Upper lobe of right lung (tissue), 1 donor: ENCODE data around the gene VAPB. TPM values are rescaled to one million over a fixed set of nuclear protein-coding genes. Genes with fewer than 3 reads are reported as not detected.

Experiments
- ATAC-seq: fragments of 200-7000 bp; cut with Tn5 transposase; one replicate; pipeline ENCODE4 v1.9.1; 2020; ENCODE audit warnings: mild to moderate bottlenecking, moderate library complexity
- DNase-seq: peaks from one replicate; pipeline ENCODE4 v3.0.0-alpha.2; 2020
- H3K27ac ChIP-seq: fragments of 200-600 bp; one replicate; pipeline ENCODE4 v1.8.0; 2022
- H3K27me3 ChIP-seq: fragments of 200-600 bp; one replicate; pipeline ENCODE4 v1.8.0; 2022; ENCODE audit warnings: mild to moderate bottlenecking
- H3K36me3 ChIP-seq: fragments of 200-600 bp; one replicate; pipeline ENCODE4 v1.8.0; 2022
- H3K4me1 ChIP-seq: fragments of 200-600 bp; one replicate; pipeline ENCODE4 v1.8.0; 2022
- H3K4me3 ChIP-seq: fragments of 200-600 bp; one replicate; pipeline ENCODE4 v1.8.0; 2022; ENCODE audit warnings: mild to moderate bottlenecking
- H3K9me3 ChIP-seq: fragments of 200-600 bp; one replicate; pipeline ENCODE4 v1.8.0; 2022
- intact Hi-C: fragments of 100-400 bp; cut with DNase I; formaldehyde crosslinking; loops from one replicate; pipeline ENCODE4 v1.11.0; 2022
- total RNA-seq: library from RNA; stranded (reverse); fragmentation: NEBNext Ultra II Directional; extraction: Animal tissue kit (Norgen Biotek cat#: 25700); gene quantifications from one replicate; pipeline ENCODE4 v1.2.1, GENCODE V29; 2021
- TF ChIP-seq, protein P1 (sequence below): fragments of 200-600 bp; IDR thresholded peaks from one replicate; pipeline ENCODE4 v1.8.0; 2022; ENCODE audit warnings: antibody characterized with exemption
- donor health status: DM: no; HTN: yes; CAD: no; lungs with severe emphysema.

Gene VAPB
- total RNA-seq, 1 donor from 2014 or later: 47.8 TPM

DNA sequence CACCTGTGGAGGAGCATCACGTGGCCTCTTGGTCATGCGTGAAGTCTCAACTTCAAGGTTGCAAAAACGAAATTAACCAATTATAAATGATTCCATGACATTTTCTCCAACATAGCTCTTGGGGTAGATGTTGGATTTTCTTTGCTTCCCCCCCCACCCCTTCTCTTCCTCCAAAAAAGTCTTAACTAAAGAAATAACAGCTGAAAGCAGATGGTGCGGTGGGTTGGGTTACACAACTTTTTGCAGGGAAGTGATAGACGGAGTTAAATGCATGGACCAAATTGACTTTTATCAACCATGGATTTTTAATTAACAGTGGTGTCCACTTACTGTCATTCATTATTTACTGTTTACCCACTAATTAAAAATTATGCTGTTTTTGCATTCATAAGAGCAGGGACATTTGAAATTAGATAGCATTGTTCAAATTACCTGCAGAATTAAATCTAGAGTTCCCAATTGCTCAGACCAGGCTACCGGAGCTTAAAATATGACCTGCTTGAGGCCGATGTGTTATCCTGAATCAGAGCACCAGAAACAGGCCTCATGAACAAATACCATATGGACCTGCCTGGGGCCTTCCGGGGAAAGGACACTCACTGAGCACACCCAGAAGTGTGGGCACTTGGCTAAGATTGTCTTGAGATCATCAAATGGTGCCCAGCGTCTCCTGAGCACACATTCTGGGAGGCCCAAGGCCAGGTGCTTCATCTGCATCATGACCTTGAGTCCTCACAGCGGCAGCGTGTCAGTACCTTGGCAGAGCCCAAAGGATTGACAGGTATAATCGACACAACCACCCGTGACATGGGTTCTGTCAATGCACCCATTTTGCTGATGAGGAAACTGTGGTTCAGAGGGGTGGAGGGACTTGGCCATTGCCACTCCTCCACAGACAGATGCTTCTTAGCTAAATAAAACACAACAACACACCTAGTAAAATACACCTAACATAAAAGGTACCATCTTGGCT, 84.7 kb downstream of the VAPB start:
- no peak for DNase-seq
- TF ChIP-seq, protein P1, sequence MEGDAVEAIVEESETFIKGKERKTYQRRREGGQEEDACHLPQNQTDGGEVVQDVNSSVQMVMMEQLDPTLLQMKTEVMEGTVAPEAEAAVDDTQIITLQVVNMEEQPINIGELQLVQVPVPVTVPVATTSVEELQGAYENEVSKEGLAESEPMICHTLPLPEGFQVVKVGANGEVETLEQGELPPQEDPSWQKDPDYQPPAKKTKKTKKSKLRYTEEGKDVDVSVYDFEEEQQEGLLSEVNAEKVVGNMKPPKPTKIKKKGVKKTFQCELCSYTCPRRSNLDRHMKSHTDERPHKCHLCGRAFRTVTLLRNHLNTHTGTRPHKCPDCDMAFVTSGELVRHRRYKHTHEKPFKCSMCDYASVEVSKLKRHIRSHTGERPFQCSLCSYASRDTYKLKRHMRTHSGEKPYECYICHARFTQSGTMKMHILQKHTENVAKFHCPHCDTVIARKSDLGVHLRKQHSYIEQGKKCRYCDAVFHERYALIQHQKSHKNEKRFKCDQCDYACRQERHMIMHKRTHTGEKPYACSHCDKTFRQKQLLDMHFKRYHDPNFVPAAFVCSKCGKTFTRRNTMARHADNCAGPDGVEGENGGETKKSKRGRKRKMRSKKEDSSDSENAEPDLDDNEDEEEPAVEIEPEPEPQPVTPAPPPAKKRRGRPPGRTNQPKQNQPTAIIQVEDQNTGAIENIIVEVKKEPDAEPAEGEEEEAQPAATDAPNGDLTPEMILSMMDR: no peak
- H3K27ac ChIP-seq: no peak overlapping the region
- ATAC-seq: no peak
- H3K27me3 ChIP-seq: no peaks in the 10 kb centered on the region
- no peaks in the 10 kb centered on the region for H3K36me3 ChIP-seq
- intact Hi-C loops: no loop called here
- no peak overlapping the region for H3K4me3 ChIP-seq
- no peaks in the 10 kb centered on the region for H3K9me3 ChIP-seq
- H3K4me1 ChIP-seq: no peaks in the 10 kb centered on the region

DNA sequence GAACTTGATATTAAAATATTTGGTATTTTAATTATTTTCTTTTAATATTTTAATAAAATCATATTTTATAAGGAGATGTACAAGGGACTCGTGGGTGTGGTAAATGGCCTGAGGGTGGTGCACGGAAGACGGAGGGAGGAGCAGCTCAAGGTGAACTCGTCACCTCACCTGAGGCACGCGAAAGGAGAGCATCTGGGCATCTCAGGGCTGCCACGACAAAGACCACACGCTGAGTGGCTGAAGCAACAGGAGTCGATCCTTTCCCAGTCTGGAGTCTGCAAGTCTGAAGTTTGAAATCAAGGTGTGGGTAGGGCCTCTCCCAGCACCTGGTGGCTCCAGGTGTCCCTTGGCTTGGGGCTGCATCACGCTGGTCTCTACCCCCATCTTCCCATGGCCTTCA, 86.4 kb downstream of the VAPB start:
- intact Hi-C loops: no loop called here
- H3K27ac ChIP-seq: no peak overlapping the region
- no peaks in the 10 kb centered on the region for H3K9me3 ChIP-seq
- TF ChIP-seq, protein P1: no peak
- ATAC-seq (no peak), DNase-seq (no peak)
- H3K4me3 ChIP-seq: no peak overlapping the region
- H3K36me3 ChIP-seq: no peaks in the 10 kb centered on the region
- no peaks in the 10 kb centered on the region for H3K4me1 ChIP-seq
- no peaks in the 10 kb centered on the region for H3K27me3 ChIP-seq

DNA sequence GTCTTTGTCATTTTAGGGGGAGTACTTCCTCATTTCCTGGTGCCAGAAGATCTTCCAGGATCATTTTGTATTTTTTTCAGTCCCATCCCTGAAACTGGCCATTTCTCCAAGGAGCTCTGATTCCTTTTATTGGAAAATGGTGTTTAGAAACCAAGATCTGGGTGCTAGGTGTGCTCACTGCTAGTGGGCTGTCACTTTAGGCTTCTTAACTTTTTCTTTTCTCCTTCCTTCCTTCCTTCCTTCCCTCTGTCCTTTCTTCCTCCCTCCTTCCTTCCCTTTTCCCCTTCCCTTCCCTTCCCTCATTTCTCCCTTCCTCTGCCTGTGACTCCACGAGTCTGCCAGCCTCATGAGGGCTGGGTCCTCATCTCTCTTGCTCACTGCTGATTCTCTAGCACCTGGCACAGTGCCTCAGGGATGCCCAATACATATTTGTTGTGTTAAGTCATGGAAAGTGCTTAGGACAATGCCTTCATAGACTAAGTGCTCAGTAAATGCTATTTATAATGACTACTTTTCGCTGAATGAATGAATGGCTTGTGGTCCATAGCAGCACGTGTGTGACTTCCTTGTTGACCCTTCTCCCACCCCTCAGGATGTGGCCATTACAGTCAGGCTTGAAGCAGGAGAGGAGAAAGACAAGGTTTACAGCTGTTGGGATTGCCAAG, 89.2 kb downstream of the VAPB start:
- DNase-seq: no peak
- H3K4me3 ChIP-seq: no peak overlapping the region
- no peaks in the 10 kb centered on the region for H3K27me3 ChIP-seq
- H3K4me1 ChIP-seq: no peaks in the 10 kb centered on the region
- no peaks in the 10 kb centered on the region for H3K36me3 ChIP-seq
- H3K9me3 ChIP-seq: no peaks in the 10 kb centered on the region
- intact Hi-C loops: no loop called here
- TF ChIP-seq, protein P1: no peak
- H3K27ac ChIP-seq: no peak overlapping the region
- no peak for ATAC-seq

DNA sequence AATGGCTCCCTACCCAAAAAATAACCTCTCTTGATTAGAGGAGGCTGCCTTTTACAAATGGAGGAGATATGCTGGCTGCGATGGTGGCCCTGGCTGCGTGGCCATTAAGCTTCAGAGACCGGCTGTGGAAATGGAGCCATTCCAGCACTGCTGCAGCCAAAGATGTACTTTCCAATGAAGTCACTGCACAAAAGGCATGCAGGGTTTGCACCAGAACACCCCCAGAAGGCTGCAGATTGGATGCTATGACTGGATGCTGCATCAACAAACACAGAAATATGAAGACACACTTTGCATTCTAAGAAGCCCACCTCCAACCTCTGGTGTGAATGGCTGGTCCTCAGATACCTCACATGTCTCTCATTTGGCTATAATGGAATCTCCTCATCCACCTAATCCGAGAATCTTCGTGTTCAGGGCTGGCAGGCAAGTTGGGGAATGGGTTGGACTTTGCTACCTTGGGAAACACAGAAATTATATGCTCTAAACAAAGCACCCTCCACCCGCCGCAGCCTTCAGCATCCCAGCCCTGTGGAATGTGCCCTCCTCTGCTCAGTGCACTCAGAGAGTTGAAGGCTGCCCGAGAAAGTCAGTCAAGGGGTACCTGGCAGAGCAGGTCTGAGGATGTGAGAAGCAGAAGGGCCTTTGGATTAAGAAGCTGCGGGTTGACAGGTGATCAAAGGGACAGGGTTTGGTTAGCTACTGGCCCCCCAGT, 90.9 kb downstream of the VAPB start:
- ATAC-seq (no peak), DNase-seq (no peak)
- intact Hi-C loops: no loop called here
- H3K4me3 ChIP-seq: no peak overlapping the region
- H3K27ac ChIP-seq: no peak overlapping the region
- no peaks in the 10 kb centered on the region for H3K27me3 ChIP-seq
- H3K36me3 ChIP-seq: no peaks in the 10 kb centered on the region
- H3K4me1 ChIP-seq: no peaks in the 10 kb centered on the region
- H3K9me3 ChIP-seq: no peaks in the 10 kb centered on the region
- TF ChIP-seq, protein P1: no peak

DNA sequence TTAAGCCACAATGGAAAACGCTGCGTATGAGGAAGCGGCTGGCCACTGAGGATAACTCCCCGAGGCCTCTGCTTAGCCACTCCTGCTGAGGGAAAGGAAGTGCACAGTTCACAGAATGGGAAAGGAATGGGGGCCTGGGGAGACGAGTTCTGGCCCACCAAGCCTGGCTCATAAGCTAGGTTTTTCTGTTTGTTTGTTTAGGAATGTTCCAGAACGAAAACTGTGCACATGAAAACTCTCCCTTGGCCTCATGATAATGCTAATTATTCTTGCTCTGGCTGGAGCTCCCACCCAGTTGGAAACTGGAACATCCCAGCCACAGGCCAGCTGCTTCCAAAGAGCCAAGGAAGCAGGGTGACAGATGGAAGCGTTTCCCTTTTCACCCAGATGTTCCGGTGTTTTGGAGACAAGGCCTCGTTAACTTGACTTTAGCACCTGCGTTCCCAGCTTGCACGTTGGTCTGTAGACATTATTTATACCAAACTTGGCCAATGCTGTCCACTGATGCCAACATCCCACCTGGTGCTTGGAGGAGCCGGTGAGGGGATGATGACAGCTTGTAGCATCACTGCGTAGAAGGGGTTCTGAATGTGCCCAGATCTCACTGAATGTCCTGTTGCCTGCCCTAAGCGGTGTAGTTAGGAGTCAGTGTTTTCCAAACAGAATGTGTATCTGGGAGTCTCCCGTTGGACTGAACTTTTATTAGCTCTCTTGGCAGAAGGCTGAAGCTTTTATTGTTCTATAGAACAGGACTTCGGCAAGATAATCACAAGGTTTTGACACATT, 91.7 kb downstream of the VAPB start:
- TF ChIP-seq, protein P1: no peak
- intact Hi-C loops: no loop called here
- no peak for DNase-seq
- ATAC-seq: no peak
- Histone ChIP-seq H3K4me3 (no peak overlapping the region), H3K4me1 (no peaks in the 10 kb centered on the region), H3K36me3 (no peaks in the 10 kb centered on the region), H3K27me3 (no peaks in the 10 kb centered on the region), H3K9me3 (no peaks in the 10 kb centered on the region), H3K27ac (no peak overlapping the region)
